ENCODE results near the gene SDK2. TPM values are rescaled to one million over a fixed set of nuclear protein-coding genes. Genes with fewer than 3 reads are reported as not detected.

The SDK2 gene
- polyA plus RNA-seq, 1 of the 3 experiments (the other 2 are of a cell fraction) = 0.02 TPM

DNA sequence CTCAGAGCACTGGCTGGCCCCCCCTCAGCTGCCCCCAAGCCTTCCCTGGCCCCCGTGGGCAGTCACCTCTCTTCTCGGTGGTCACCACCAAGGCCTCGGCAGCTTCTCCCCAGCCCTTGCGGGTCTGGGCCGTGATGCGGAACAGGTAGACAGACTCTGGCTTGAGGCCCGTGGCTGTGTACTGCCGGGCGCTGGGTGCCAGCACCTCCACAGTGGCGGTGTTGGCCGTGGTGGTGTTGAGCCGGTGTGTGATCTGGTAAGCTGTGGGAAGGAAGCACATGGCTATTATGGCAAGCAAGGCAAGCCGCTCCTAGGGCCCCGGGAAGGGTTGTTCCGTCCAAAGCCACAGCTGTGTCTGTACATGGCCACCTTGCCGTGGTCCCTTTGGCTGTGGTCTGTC lies 254.0 kb downstream of the SDK2 start (continued):
- TF ChIP-seq, protein P1, sequence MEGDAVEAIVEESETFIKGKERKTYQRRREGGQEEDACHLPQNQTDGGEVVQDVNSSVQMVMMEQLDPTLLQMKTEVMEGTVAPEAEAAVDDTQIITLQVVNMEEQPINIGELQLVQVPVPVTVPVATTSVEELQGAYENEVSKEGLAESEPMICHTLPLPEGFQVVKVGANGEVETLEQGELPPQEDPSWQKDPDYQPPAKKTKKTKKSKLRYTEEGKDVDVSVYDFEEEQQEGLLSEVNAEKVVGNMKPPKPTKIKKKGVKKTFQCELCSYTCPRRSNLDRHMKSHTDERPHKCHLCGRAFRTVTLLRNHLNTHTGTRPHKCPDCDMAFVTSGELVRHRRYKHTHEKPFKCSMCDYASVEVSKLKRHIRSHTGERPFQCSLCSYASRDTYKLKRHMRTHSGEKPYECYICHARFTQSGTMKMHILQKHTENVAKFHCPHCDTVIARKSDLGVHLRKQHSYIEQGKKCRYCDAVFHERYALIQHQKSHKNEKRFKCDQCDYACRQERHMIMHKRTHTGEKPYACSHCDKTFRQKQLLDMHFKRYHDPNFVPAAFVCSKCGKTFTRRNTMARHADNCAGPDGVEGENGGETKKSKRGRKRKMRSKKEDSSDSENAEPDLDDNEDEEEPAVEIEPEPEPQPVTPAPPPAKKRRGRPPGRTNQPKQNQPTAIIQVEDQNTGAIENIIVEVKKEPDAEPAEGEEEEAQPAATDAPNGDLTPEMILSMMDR (IDR thresholded peaks at IDR 0.05) = no peak
- TF ChIP-seq CHD2 (IDR thresholded peaks at IDR 0.05; ENCODE audit: low read length, partially characterized antibody) = no peak

DNA sequence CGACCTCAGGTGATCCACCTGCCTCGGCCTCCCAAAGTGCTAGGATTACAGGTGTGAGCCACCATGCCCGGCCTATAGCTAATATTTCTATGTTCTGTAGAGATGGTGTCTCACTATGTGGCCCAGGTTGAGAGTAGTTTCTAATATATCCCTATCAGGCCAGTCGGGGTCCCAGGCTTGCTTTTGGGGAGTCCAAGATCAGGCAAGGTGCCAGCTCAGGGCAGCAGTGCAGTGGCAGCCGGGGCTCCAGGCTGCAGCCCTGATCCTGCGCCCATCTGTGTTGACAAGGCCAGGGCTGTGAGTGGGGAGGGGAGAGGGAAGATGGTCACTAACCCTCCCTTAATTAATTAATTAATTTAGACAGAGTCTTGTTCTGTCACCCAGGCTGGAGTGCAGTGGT lies 254.8 kb downstream of the SDK2 start:
- Histone ChIP-seq H3K9me3 (no peaks in the 10 kb centered on the region), H3K36me3 (replicated peaks in 1 of 2; ENCODE audit: control insufficient read depth in 1 of 2, insufficient read depth in 2 of 2, low read length in 1 of 2) (no peaks in the 10 kb centered on the region), H3K4me3 (ENCODE audit: low read depth in 2 of 2, low read length in 1 of 2) (no peak overlapping the region), H3K27ac (ENCODE audit: low read depth in 2 of 2, low read length in 1 of 2) (no peak overlapping the region), H3K9me2 (no peaks in the 10 kb centered on the region), H3F3A (replicated peaks; ENCODE audit: insufficient read depth) (no peaks in the 10 kb centered on the region), H3K4me2 (no peak overlapping the region), H4K20me1 (ENCODE audit: insufficient read depth) (no peaks in the 10 kb centered on the region), H3K27me3 (ENCODE audit: insufficient read depth) (peaks cover 20% of the 10 kb centered on the region), H3K4me1 (ENCODE audit: control insufficient read depth in 1 of 2, insufficient read depth in 2 of 2, low read depth in 1 of 2, low read length in 1 of 2) (peaks cover 0 to 4% of the 10 kb centered on the region in 2 experiments; a peak in 1 of 4 replicates), H2AFZ (ENCODE audit: low read depth) (no peak overlapping the region), H3K79me2 (ENCODE audit: insufficient read depth) (no peaks in the 10 kb centered on the region), H3K9ac (no peak overlapping the region)
- DNase-seq = no peak
- CTCF ChIA-PET = interaction anchor here (0.7 to 3.4 kb wide), 2 partner anchors 19 to 28 kb away, joined by 3 to 21 read pairs; no protein-coding TSS in a partner anchor
- WGBS (ENCODE audit: low lambda C conversion rate) = 76% methylated on average over 6 of the region's 6 CpGs
- TF ChIP-seq, protein P2, sequence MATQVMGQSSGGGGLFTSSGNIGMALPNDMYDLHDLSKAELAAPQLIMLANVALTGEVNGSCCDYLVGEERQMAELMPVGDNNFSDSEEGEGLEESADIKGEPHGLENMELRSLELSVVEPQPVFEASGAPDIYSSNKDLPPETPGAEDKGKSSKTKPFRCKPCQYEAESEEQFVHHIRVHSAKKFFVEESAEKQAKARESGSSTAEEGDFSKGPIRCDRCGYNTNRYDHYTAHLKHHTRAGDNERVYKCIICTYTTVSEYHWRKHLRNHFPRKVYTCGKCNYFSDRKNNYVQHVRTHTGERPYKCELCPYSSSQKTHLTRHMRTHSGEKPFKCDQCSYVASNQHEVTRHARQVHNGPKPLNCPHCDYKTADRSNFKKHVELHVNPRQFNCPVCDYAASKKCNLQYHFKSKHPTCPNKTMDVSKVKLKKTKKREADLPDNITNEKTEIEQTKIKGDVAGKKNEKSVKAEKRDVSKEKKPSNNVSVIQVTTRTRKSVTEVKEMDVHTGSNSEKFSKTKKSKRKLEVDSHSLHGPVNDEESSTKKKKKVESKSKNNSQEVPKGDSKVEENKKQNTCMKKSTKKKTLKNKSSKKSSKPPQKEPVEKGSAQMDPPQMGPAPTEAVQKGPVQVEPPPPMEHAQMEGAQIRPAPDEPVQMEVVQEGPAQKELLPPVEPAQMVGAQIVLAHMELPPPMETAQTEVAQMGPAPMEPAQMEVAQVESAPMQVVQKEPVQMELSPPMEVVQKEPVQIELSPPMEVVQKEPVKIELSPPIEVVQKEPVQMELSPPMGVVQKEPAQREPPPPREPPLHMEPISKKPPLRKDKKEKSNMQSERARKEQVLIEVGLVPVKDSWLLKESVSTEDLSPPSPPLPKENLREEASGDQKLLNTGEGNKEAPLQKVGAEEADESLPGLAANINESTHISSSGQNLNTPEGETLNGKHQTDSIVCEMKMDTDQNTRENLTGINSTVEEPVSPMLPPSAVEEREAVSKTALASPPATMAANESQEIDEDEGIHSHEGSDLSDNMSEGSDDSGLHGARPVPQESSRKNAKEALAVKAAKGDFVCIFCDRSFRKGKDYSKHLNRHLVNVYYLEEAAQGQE (IDR thresholded peaks at IDR 0.05; ENCODE audit: low read depth, low read length) = no peak
- TF ChIP-seq MEF2A (IDR thresholded peaks at IDR 0.05; ENCODE audit: borderline replicate concordance, low read depth) (no peak), ELF1 (IDR thresholded peaks at IDR 0.05) (no peak)
- POLR2A ChIA-PET = interaction anchor here (0.7 kb wide), 1 partner anchor 728 kb away, joined by 3 read pairs; no protein-coding TSS in a partner anchor

DNA sequence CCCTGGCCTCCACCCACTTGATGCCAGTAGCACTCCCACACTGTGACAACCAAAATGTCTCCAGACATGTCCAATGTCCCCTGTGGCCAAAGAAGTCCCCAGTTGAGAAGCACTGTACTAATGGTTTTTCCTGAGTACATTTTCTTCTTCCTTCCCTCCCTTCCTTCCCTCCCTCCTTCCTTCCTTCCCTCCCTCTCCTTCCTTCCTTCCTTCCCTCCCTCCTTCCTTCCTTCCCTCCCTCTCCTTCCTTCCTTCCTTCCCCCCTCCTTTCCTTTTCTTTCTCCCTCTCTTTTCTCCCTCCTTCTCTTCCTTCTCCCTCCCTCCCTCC lies 255.7 kb downstream of the SDK2 start:
- CTCF ChIA-PET = interaction anchor here (0.7 to 3.4 kb wide), 5 partner anchors 19 to 661 kb away, joined by 3 to 21 read pairs (median 3); no protein-coding TSS in a partner anchor
- H3K4me1 ChIP-seq (ENCODE audit: control insufficient read depth in 1 of 2, insufficient read depth in 2 of 2, low read depth in 1 of 2, low read length in 1 of 2) = no peaks in the 10 kb centered on the region; a peak in 1 of 4 replicates
- H3K9me2 ChIP-seq = no peaks in the 10 kb centered on the region
- no peak overlapping the region for H3K4me3 ChIP-seq (ENCODE audit: low read depth in 2 of 2, low read length in 1 of 2)
- H4K20me1 ChIP-seq (ENCODE audit: insufficient read depth) = no peaks in the 10 kb centered on the region
- peaks cover 27% of the 10 kb centered on the region for H3K27me3 ChIP-seq (ENCODE audit: insufficient read depth)
- POLR2A ChIA-PET = interaction anchor here (0.7 kb wide), 1 partner anchor 729 kb away, joined by 3 read pairs; no protein-coding TSS in a partner anchor
- no peaks in the 10 kb centered on the region for H3K9me3 ChIP-seq
- DNase-seq = no peak
- H3F3A ChIP-seq (replicated peaks; ENCODE audit: insufficient read depth) = no peaks in the 10 kb centered on the region
- TF ChIP-seq, protein P3, sequence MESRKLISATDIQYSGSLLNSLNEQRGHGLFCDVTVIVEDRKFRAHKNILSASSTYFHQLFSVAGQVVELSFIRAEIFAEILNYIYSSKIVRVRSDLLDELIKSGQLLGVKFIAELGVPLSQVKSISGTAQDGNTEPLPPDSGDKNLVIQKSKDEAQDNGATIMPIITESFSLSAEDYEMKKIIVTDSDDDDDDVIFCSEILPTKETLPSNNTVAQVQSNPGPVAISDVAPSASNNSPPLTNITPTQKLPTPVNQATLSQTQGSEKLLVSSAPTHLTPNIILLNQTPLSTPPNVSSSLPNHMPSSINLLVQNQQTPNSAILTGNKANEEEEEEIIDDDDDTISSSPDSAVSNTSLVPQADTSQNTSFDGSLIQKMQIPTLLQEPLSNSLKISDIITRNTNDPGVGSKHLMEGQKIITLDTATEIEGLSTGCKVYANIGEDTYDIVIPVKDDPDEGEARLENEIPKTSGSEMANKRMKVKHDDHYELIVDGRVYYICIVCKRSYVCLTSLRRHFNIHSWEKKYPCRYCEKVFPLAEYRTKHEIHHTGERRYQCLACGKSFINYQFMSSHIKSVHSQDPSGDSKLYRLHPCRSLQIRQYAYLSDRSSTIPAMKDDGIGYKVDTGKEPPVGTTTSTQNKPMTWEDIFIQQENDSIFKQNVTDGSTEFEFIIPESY (IDR thresholded peaks at IDR 0.05; ENCODE audit: borderline replicate concordance, low read depth) = no peak
- TF ChIP-seq SMC3 (IDR thresholded peaks at IDR 0.05; ENCODE audit: low read depth, low read length) (no peak), FOXM1 (IDR thresholded peaks at IDR 0.05; ENCODE audit: low read depth) (no peak), NFIC (IDR thresholded peaks at IDR 0.05; ENCODE audit: borderline replicate concordance) (no peak), RFX5 (IDR thresholded peaks at IDR 0.05; ENCODE audit: low read length) (no peak)
- TF ChIP-seq, protein P4, sequence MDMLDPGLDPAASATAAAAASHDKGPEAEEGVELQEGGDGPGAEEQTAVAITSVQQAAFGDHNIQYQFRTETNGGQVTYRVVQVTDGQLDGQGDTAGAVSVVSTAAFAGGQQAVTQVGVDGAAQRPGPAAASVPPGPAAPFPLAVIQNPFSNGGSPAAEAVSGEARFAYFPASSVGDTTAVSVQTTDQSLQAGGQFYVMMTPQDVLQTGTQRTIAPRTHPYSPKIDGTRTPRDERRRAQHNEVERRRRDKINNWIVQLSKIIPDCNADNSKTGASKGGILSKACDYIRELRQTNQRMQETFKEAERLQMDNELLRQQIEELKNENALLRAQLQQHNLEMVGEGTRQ (IDR thresholded peaks at IDR 0.05; ENCODE audit: borderline replicate concordance, low read depth, low read length) = no peak
- H3K9ac ChIP-seq = no peak overlapping the region
- H3K4me2 ChIP-seq = no peak overlapping the region
- H2AFZ ChIP-seq (ENCODE audit: low read depth) = no peak overlapping the region
- H3K79me2 ChIP-seq (ENCODE audit: insufficient read depth) = no peaks in the 10 kb centered on the region
- H3K36me3 ChIP-seq (replicated peaks in 1 of 2; ENCODE audit: control insufficient read depth in 1 of 2, insufficient read depth in 2 of 2, low read length in 1 of 2) = no peaks in the 10 kb centered on the region
- H3K27ac ChIP-seq (ENCODE audit: low read depth in 2 of 2, low read length in 1 of 2) = no peak overlapping the region
